HG03095 (cell line): ENCODE results near the gene GCN1.

Experiments
- ATAC-seq: cut with Tn5 transposase; IDR thresholded peaks from one replicate; pipeline ENCODE4 v1.9.1; 2021; ENCODE audit warnings: moderate library complexity; ENCODE audit not compliant: unreplicated experiment

The GCN1 gene

GRCh38 chr12:120121343-120121742 is 73.2 kb downstream of the GCN1 start:
- no peak for ATAC-seq

- peak; percentile 21 for ATAC-seq
Measured at GRCh38 chr12:120119271-120119973, 75.1 kb downstream of the GCN1 start.

GRCh38 chr12:120118321-120119061 is 76.0 kb downstream of the GCN1 start:
- no peak for ATAC-seq

- no peak for ATAC-seq
Measured at GRCh38 chr12:120117961-120118320, 76.6 kb downstream of the GCN1 start.

- peak; percentile 42 for ATAC-seq
Measured at GRCh38 chr12:120116792-120117651, 77.5 kb downstream of the GCN1 start.

DNA sequence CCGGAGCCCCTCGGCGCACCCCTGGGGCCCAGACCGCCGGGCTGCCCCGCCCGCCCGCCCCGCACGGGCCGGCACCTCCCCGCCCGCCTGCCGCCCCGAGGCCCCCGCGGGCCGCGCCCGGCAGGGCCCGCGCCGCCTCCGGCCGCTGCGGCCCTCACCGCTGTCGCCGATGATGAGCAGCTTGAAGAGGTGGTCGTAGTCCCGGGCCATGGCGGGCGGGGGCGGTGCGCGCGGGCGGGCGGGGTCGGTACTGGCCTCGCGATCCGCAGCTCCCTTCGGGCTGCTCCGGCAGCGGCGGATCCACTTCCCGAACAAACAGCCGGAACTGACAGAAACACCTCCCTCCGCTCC is 78.1 kb downstream of the GCN1 start, which contains the start of gene RAB35:
Gene RAB35 (minus strand): TSS at position 313 of the 351 bp plus-strand sequence. CDS start 103 bp downstream, at position 210.
- ATAC-seq = no peak

- peak; percentile 1 for ATAC-seq
Measured at GRCh38 chr12:120115692-120116440, 78.6 kb downstream of the GCN1 start.

- no peak for ATAC-seq
Measured at GRCh38 chr12:120115066-120115465, 79.4 kb downstream of the GCN1 start.

GRCh38 chr12:120110550-120111501 is 83.7 kb downstream of the GCN1 start:
- ATAC-seq = peak; percentile 59

- ATAC-seq = no peak
Measured at GRCh38 chr12:120109570-120110267, 84.8 kb downstream of the GCN1 start.

DNA sequence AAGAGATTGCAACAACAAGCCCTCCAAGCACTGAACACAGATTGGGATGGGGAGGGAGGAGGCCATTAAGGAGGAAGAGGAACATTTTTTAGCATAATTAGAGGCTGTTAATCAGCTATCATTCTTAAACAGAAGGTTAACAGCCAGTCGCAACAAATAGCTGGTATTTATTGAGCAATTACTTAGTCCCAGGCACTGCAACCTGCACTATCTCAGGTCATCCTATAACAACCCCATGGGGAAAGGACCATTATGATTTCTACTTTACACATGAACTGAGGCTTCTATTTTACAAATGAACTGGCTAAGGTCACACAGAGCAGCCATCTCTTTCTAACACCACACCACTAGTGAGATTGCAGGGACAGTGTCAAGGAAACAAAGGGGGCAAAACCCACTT is 88.4 kb downstream of the GCN1 start:
- ATAC-seq = no peak

GRCh38 chr12:120103371-120103770 is 91.1 kb downstream of the GCN1 start:
- no peak for ATAC-seq

GRCh38 chr12:120103044-120103338 is 91.5 kb downstream of the GCN1 start:
- no peak for ATAC-seq

GRCh38 chr12:120102189-120103043 is 92.1 kb downstream of the GCN1 start:
- no peak for ATAC-seq

GRCh38 chr12:120101617-120102016 is 92.9 kb downstream of the GCN1 start:
- no peak for ATAC-seq

- no peak for ATAC-seq
Measured at GRCh38 chr12:120101182-120101581, 93.3 kb downstream of the GCN1 start.

GRCh38 chr12:120100630-120101029 is 93.9 kb downstream of the GCN1 start:
- no peak for ATAC-seq

DNA sequence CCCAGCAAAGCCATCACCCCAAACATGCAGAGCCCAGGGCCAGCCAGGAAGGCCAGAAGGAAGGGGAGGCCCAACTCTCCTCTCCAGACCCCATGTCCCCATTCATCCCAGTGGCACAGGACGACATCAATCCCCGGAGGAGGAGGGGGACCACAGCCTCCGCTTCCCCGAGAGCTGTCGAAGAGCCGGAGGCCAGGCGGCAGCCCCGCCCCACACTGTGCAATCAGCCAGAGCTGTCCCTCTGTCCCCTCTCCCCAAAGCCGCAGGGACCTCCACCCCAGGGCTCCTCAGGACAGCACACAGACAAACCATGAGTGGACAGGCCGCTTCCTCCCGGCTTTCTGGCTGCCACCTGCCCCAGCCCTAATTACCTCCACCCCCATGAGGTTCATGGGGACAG is 94.8 kb downstream of the GCN1 start:
- ATAC-seq = no peak
